H1 (cell line): ENCODE results near the gene MTHFS. TPM values are rescaled to one million over a fixed set of nuclear protein-coding genes. Genes with fewer than 3 reads are reported as not detected.

Experiments
- CTCF ChIA-PET: fragments of 300-600 bp; sonication (Branson Sonifier 250); formaldehyde crosslinking; loops from one replicate; lab custom pipeline; 2021; ENCODE audit not compliant: partially characterized antibody; lab: Charles Lee
- POLR2A ChIA-PET: fragments of 300-600 bp; sonication (Branson Sonifier 250); formaldehyde crosslinking; loops from one replicate; lab custom pipeline; 2021; ENCODE audit warnings: inconsistent platforms; ENCODE audit not compliant: partially characterized antibody; lab: Charles Lee
- DNase-seq, 2 experiments: peaks; one replicate each; pipeline versions ENCODE4 v3.0.0 to v3.0.0-alpha.2; 2010 to 2022; ENCODE audit warnings: low spot score in 2 of 2, low read depth in 1 of 2, mixed read lengths in 1 of 2
- FAIRE-seq: peaks from 2 replicates; lab custom pipeline; 2011; peaks lifted over from hg19 to GRCh38; lab: Jason Lieb, UNC
- H2AFZ ChIP-seq: 2 replicates; pipeline ENCODE4 v1.8.1; 2012; ENCODE audit warnings: low read length, inconsistent platforms
- H2AK5ac ChIP-seq: 2 replicates; pipeline ENCODE4 v1.6.1; 2013; ENCODE audit warnings: low read depth, low read length
- H2BK120ac ChIP-seq: replicated peaks from 2 replicates; pipeline ENCODE3; 2013; ENCODE audit warnings: low read depth, low read length, inconsistent platforms
- H2BK12ac ChIP-seq: 2 replicates; pipeline ENCODE4 v1.6.1; 2013; ENCODE audit warnings: low read depth, low read length
- H2BK15ac ChIP-seq: 2 replicates; pipeline ENCODE4 v1.6.1; 2013; ENCODE audit warnings: low read length
- H2BK20ac ChIP-seq: 2 replicates; pipeline ENCODE4 v1.6.1; 2013; ENCODE audit warnings: low read length
- H2BK5ac ChIP-seq: 2 replicates; pipeline ENCODE4 v1.6.1; 2013; ENCODE audit warnings: low read depth, low read length
- H3K14ac ChIP-seq: 2 replicates; pipeline ENCODE4 v1.6.1; 2013; ENCODE audit warnings: inconsistent platforms; ENCODE audit not compliant: insufficient read length
- H3K18ac ChIP-seq: 2 replicates; pipeline ENCODE4 v1.6.1; 2013; ENCODE audit warnings: low read length; ENCODE audit errors: extremely low read depth
- H3K23ac ChIP-seq: 2 replicates; pipeline ENCODE4 v1.6.1; 2013; ENCODE audit warnings: inconsistent platforms; ENCODE audit not compliant: insufficient read length
- H3K23me2 ChIP-seq: 2 replicates; pipeline ENCODE4 v1.6.1; 2013; ENCODE audit warnings: low read depth, low read length
- H3K27ac ChIP-seq: 2 replicates; pipeline ENCODE4 v1.6.1; 2011; ENCODE audit warnings: low read depth, low read length, inconsistent platforms
- H3K27me3 ChIP-seq, 4 experiments: replicated peaks in 1 of 4; 1 replicate in 1 of 4; 2 replicates in 3 of 4; pipeline versions ENCODE4 v1.6.1 to v1.8.1; 2011 to 2013; ENCODE audit warnings: low read length in 3 of 4, mild to moderate bottlenecking in 3 of 4, inconsistent platforms in 2 of 4, mixed read lengths in 2 of 4, moderate library complexity in 1 of 4; ENCODE audit not compliant: control insufficient read depth in 3 of 4, insufficient read depth in 3 of 4; ENCODE audit errors: extremely low read depth in 1 of 4
- H3K36me3 ChIP-seq, 4 experiments: 2 replicates each; pipeline versions ENCODE4 v1.6.1 to v1.8.1; 2011 to 2013; ENCODE audit warnings: mild to moderate bottlenecking in 4 of 4, low read length in 3 of 4, moderate library complexity in 2 of 4, control low read depth in 1 of 4, inconsistent platforms in 1 of 4; ENCODE audit not compliant: insufficient read depth in 4 of 4, control insufficient read depth in 2 of 4
- H3K4ac ChIP-seq: replicated peaks from 2 replicates; pipeline ENCODE3; 2013; ENCODE audit warnings: low read length, low read depth, mixed read lengths, inconsistent platforms; ENCODE audit not compliant: insufficient read length
- H3K4me1 ChIP-seq, 4 experiments: replicated peaks in 1 of 4; 1 replicate in 1 of 4; 2 replicates in 3 of 4; pipeline versions ENCODE4 v1.6.1 to v1.8.1; 2011 to 2013; ENCODE audit warnings: low read length in 3 of 4, inconsistent platforms in 2 of 4, mixed read lengths in 1 of 4; ENCODE audit not compliant: insufficient read depth in 4 of 4, control insufficient read depth in 3 of 4
- H3K4me2 ChIP-seq, 2 experiments: 2 replicates each; pipeline versions ENCODE4 v1.6.1 to v1.8.1; 2011 to 2013; ENCODE audit warnings: low read depth in 2 of 2, low read length in 2 of 2, control low read depth in 1 of 2, inconsistent platforms in 1 of 2, mild to moderate bottlenecking in 1 of 2; ENCODE audit not compliant: insufficient read depth in 1 of 2
- H3K4me3 ChIP-seq, 4 experiments: fragments of 200-600, 300-600 bp in 1 of 4; sonication (generic), shearing (Covaris generic), sonication (Bioruptor Twin) in 1 of 4; 2 replicates each; pipeline versions ENCODE4 v1.5.1 to v1.8.1; 2011 to 2016; ENCODE audit warnings: low read length in 4 of 4, low read depth in 3 of 4, control low read depth in 2 of 4, inconsistent platforms in 2 of 4, mild to moderate bottlenecking in 2 of 4, mixed read lengths in 1 of 4, moderate library complexity in 1 of 4; ENCODE audit not compliant: insufficient read depth in 2 of 4; ENCODE audit errors: extremely low read depth in 1 of 4
- H3K56ac ChIP-seq: replicated peaks from 2 replicates; pipeline ENCODE3; 2013; ENCODE audit warnings: low read depth, mild to moderate bottlenecking, mixed read lengths, low read length, inconsistent platforms; ENCODE audit not compliant: insufficient read length
- H3K79me1 ChIP-seq: 2 replicates; pipeline ENCODE4 v1.6.1; 2013; ENCODE audit warnings: low read depth, low read length, control low read depth
- H3K79me2 ChIP-seq, 2 experiments: 2 replicates each; pipeline versions ENCODE4 v1.6.1 to v1.8.1; 2012 to 2013; ENCODE audit warnings: low read length in 2 of 2, mild to moderate bottlenecking in 2 of 2, inconsistent platforms in 1 of 2; ENCODE audit not compliant: insufficient read depth in 2 of 2, control insufficient read depth in 1 of 2
- H3K9ac ChIP-seq, 4 experiments: replicated peaks in 1 of 4; 1 replicate in 1 of 4; 2 replicates in 3 of 4; pipeline versions ENCODE4 v1.6.1 to v1.8.1; 2011 to 2013; ENCODE audit warnings: low read depth in 3 of 4, low read length in 3 of 4, control low read depth in 2 of 4, mild to moderate bottlenecking in 2 of 4, moderate library complexity in 2 of 4, inconsistent platforms in 1 of 4; ENCODE audit errors: extremely low read depth in 1 of 4
- H3K9me3 ChIP-seq, 2 experiments: 2 replicates each; pipeline versions ENCODE4 v1.6.1 to v1.8.1; 2012 to 2013; ENCODE audit warnings: mild to moderate bottlenecking in 2 of 2, moderate library complexity in 2 of 2, control low read depth in 1 of 2, inconsistent platforms in 1 of 2, low read depth in 1 of 2, low read length in 1 of 2, mixed read lengths in 1 of 2; ENCODE audit not compliant: insufficient read depth in 2 of 2
- H4K20me1 ChIP-seq, 2 experiments: replicated peaks in 1 of 2; 2 replicates each; pipeline versions ENCODE3 to v1.8.1; 2011 to 2013; ENCODE audit warnings: inconsistent platforms in 2 of 2, low read length in 2 of 2, mild to moderate bottlenecking in 1 of 2; ENCODE audit not compliant: insufficient read depth in 2 of 2, control insufficient read depth in 1 of 2
- H4K5ac ChIP-seq: 2 replicates; pipeline ENCODE4 v1.6.1; 2013; ENCODE audit warnings: low read length, low read depth, mixed read lengths, inconsistent platforms; ENCODE audit not compliant: insufficient read length
- H4K8ac ChIP-seq: 2 replicates; pipeline ENCODE4 v1.8.0; 2013; ENCODE audit warnings: mild to moderate bottlenecking, moderate library complexity, low read length, inconsistent platforms; ENCODE audit not compliant: insufficient read depth; ENCODE audit errors: extremely low read depth
- H4K91ac ChIP-seq: replicated peaks from 2 replicates; pipeline ENCODE3; 2013; ENCODE audit warnings: low read length, mixed read lengths, inconsistent platforms; ENCODE audit not compliant: insufficient read length
- BCL11A ChIP-seq, 2 experiments: IDR thresholded peaks; one replicate each; pipeline ENCODE4 v1.6.1; 2011; ENCODE audit warnings: low read depth in 2 of 2, low read length in 2 of 2, mild to moderate bottlenecking in 2 of 2
- BRCA1 ChIP-seq: IDR thresholded peaks from 2 replicates; pipeline ENCODE4 v1.6.1; 2012; ENCODE audit warnings: low read depth, low read length, improper control_type of control experiment
- JUND ChIP-seq: IDR thresholded peaks from 2 replicates; pipeline ENCODE4 v1.6.1; 2011; ENCODE audit warnings: mild to moderate bottlenecking, improper control_type of control experiment, low read length
- KDM5A ChIP-seq: fragments of 200-600 bp; IDR thresholded peaks from 2 replicates; pipeline ENCODE4 v1.7.1; 2012; ENCODE audit warnings: mild to moderate bottlenecking, low read length, inconsistent platforms, mixed read lengths
- NANOG ChIP-seq: IDR thresholded peaks from 2 replicates; pipeline ENCODE4 v1.6.1; 2011; ENCODE audit warnings: low read length, low read depth, mild to moderate bottlenecking, inconsistent platforms; ENCODE audit not compliant: insufficient read depth, poor library complexity, severe bottlenecking
- RAD21 ChIP-seq, 2 experiments: IDR thresholded peaks in 1 of 2; conservative IDR thresholded peaks in 1 of 2; 2 replicates each; pipeline ENCODE4 v1.6.1; 2011; ENCODE audit warnings: low read depth in 2 of 2, low read length in 2 of 2, improper control_type of control experiment in 1 of 2, inconsistent platforms in 1 of 2, mild to moderate bottlenecking in 1 of 2, moderate library complexity in 1 of 2
- RFX5 ChIP-seq: IDR thresholded peaks from 2 replicates; pipeline ENCODE4 v1.6.1; 2011; ENCODE audit warnings: low read depth, low read length, improper control_type of control experiment, borderline replicate concordance
- RNF2 ChIP-seq: fragments of 200-900, 300-1000 bp; sonication (generic); IDR thresholded peaks from 2 replicates; pipeline ENCODE4 v1.7.1; 2016; ENCODE audit warnings: borderline replicate concordance, low read depth, mild to moderate bottlenecking, antibody characterized with exemption, low read length; ENCODE audit not compliant: poor library complexity, severe bottlenecking; ENCODE audit errors: missing control alignments
- SAP30 ChIP-seq: fragments of 300-600 bp; sonication (generic); IDR thresholded peaks from 2 replicates; pipeline ENCODE4 v1.7.1; 2012; ENCODE audit warnings: low read length, moderate library complexity, mild to moderate bottlenecking, inconsistent platforms; ENCODE audit not compliant: insufficient read depth, insufficient replicate concordance
- TBP ChIP-seq: IDR thresholded peaks from 2 replicates; pipeline ENCODE4 v1.6.1; 2011; ENCODE audit warnings: low read depth, low read length, improper control_type of control experiment
- WGBS, 2 experiments: shearing (Covaris generic) in 1 of 2; methylation state at CpG; one replicate each; pipeline versions ENCODE4 v1.1.6 to v1.1.7; 2013 to 2015; ENCODE audit warnings: low lambda C conversion rate in 2 of 2, mixed read lengths in 2 of 2, inconsistent platforms in 1 of 2, low coverage in 1 of 2, missing lambda C conversion rate in 1 of 2; ENCODE audit not compliant: insufficient replicate concordance in 2 of 2, insufficient coverage in 1 of 2, insufficient read length in 1 of 2; ENCODE audit errors: extremely low coverage in 1 of 2, missing lambda C conversion rate in 1 of 2; 5-methylcytosine and 5-hydroxymethylcytosine counted together
- polyA plus RNA-seq, 7 experiments: library from polyadenylated mRNA; depleted of rRNA in 3 of 7; stranded (reverse) in 5 of 7; unstranded in 2 of 7; fragments of >200 nt in 5 of 7; fragments of 200-250 nt in 2 of 7; gene quantifications; 1 replicate in 5 of 7; 2 replicates in 1 of 7; 4 replicates in 1 of 7; pipeline versions ENCODE4 v1.2.1 to v1.2.3, GENCODE V29; 2011 to 2013; ENCODE audit warnings: missing spikeins in 2 of 7, mixed read lengths in 2 of 7
- total RNA-seq: library from RNA; stranded (reverse); fragmentation: NEBNext Ultra II Directional; extraction: Animal tissue kit (Norgen Biotek cat#: 25700); gene quantifications from 2 replicates; pipeline ENCODE4 v1.2.1, GENCODE V29; 2021
- TF ChIP-seq, protein P1 (sequence below), 3 experiments: IDR thresholded peaks; 1 replicate in 2 of 3; 2 replicates in 1 of 3; pipeline versions ENCODE4 v1.5.1 to v1.6.1; 2011; ENCODE audit warnings: low read length in 3 of 3, mild to moderate bottlenecking in 3 of 3, inconsistent platforms in 2 of 3, low read depth in 1 of 3, moderate library complexity in 1 of 3; ENCODE audit not compliant: insufficient read depth in 1 of 3; ENCODE audit errors: control extremely low read depth in 1 of 3

The MTHFS gene
- total and polyA plus RNA-seq, 2 of the 8 experiments (the other 6 are each of a cell fraction or from before 2014, with no cell fraction given), result 27.3 to 37.2 TPM

DNA sequence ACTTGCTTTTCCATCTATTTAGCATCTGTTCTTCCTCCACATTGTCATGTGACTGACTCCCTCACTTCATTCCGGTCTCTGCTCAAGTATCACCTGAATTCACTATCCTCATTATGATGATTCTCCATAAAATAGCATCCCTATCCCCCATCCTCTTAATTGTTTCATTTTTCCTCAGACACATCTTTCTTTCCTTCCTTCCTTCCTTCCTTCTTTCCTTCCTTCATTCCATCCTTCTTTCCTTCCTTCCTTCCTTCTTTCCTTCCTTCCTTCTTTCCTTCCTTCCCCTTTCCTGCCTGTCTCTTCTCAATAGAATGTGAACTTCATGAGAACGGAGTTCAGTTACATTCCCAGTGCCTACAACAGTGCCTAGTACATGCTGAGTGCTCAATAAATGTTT is 32.6 kb upstream of the MTHFS start:
- H2BK15ac ChIP-seq, result no peak overlapping the region
- CTCF ChIA-PET, result no interaction called here
- DNase-seq, result no peak
- TF ChIP-seq NANOG (no peak), JUND (no peak), SAP30 (no peak), RNF2 (no peak), RAD21 (IDR thresholded peaks at IDR 0.05 in 1 of 2, conservative IDR thresholded peaks at IDR 0.05 in 1 of 2; ENCODE audit: low read depth in 2 of 2, low read length in 2 of 2) (no peak), KDM5A (no peak), BRCA1 (no peak), TBP (no peak), BCL11A (IDR thresholded peaks at IDR 0.05; ENCODE audit: low read depth in 2 of 2, low read length in 2 of 2) (no peak), RFX5 (no peak)
- TF ChIP-seq, protein P1, sequence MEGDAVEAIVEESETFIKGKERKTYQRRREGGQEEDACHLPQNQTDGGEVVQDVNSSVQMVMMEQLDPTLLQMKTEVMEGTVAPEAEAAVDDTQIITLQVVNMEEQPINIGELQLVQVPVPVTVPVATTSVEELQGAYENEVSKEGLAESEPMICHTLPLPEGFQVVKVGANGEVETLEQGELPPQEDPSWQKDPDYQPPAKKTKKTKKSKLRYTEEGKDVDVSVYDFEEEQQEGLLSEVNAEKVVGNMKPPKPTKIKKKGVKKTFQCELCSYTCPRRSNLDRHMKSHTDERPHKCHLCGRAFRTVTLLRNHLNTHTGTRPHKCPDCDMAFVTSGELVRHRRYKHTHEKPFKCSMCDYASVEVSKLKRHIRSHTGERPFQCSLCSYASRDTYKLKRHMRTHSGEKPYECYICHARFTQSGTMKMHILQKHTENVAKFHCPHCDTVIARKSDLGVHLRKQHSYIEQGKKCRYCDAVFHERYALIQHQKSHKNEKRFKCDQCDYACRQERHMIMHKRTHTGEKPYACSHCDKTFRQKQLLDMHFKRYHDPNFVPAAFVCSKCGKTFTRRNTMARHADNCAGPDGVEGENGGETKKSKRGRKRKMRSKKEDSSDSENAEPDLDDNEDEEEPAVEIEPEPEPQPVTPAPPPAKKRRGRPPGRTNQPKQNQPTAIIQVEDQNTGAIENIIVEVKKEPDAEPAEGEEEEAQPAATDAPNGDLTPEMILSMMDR (IDR thresholded peaks at IDR 0.05; ENCODE audit: control extremely low read depth in 1 of 3, insufficient read depth in 1 of 3, low read depth in 1 of 3, low read length in 3 of 3), result no peak

More for the DNA sequence above, 32.6 kb upstream of the MTHFS start:
- Histone ChIP-seq H4K5ac (no peak overlapping the region), H3K79me2 (no peaks in the 10 kb centered on the region), H3K23ac (no peak overlapping the region), H3K14ac (no peak overlapping the region), H2BK5ac (no peak overlapping the region), H3K23me2 (peaks cover 2% of the 10 kb centered on the region; the same call in 1 of the 2 replicates), H3K36me3 (no peaks in the 10 kb centered on the region), H3K4ac (no peak overlapping the region), H2BK12ac (no peak overlapping the region), H4K20me1 (no peaks in the 10 kb centered on the region), H2BK20ac (no peak overlapping the region), H3K79me1 (no peaks in the 10 kb centered on the region), H2BK120ac (no peak overlapping the region), H3K18ac (no peak overlapping the region), H4K8ac (no peak overlapping the region), H3K4me2 (no peak overlapping the region), H3K9ac (no peak overlapping the region), H4K91ac (no peak overlapping the region), H3K4me1 (no peaks in the 10 kb centered on the region), H3K27ac (no peak overlapping the region), H3K27me3 (no peaks in the 10 kb centered on the region), H2AFZ (no peak overlapping the region), H3K56ac (no peak overlapping the region), H3K4me3 (no peak overlapping the region), H2AK5ac (no peak overlapping the region), H3K9me3 (no peaks in the 10 kb centered on the region; a peak in 1 of 4 replicates)
- WGBS, 2 experiments, result 89% methylated on average over 2 of the region's 2 CpGs; no CpG with 5 or more reads in 1 of the 2 experiments
- POLR2A ChIA-PET, result no interaction called here
- FAIRE-seq, result no peak
